OCI-LY3 (cell line): Measurements from ENCODE around the gene NUDT21.
A peak's percentile ranks its signal among the peaks of the same experiment; 100 is the strongest.
"Not testable (repeated sequence)": the region's sequence is repeated elsewhere in the genome, so short reads cannot be mapped to it uniquely, and the experiment has no call there.

Source experiments
- H2AFZ ChIP-seq: fragments of 200-600, 300-600 bp; shearing (Covaris generic); 2 replicates; pipeline ENCODE4 v1.6.0; 2014; ENCODE audit warnings: antibody characterized with exemption, low read depth, low read length
- H3K27ac ChIP-seq: fragments of 200-600, 300-600 bp; sonication (generic); 2 replicates; pipeline ENCODE4 v1.5.1; 2014; ENCODE audit warnings: mild to moderate bottlenecking, low read length, moderate library complexity, mixed read lengths
- H3K27me3 ChIP-seq: fragments of 200-600, 300-600 bp; sonication (generic); 2 replicates; pipeline ENCODE4 v1.6.1; 2014; ENCODE audit warnings: low read depth, low read length, mixed read lengths
- H3K36me3 ChIP-seq: fragments of 200-600, 300-600 bp; sonication (generic); replicated peaks from 2 replicates; pipeline ENCODE3; 2014; ENCODE audit warnings: low read depth, low read length, mixed read lengths
- H3K4me1 ChIP-seq: fragments of 300-600, 200-600 bp; sonication (generic); 2 replicates; pipeline ENCODE4 v1.6.1; 2014; ENCODE audit warnings: low read length, mixed read lengths
- H3K4me2 ChIP-seq: fragments of 200-600, 300-600 bp; sonication (generic); 2 replicates; pipeline ENCODE4 v1.6.1; 2014; ENCODE audit warnings: low read length, mixed read lengths
- H3K4me3 ChIP-seq: fragments of 300-600, 200-600 bp; sonication (generic); 2 replicates; pipeline ENCODE4 v1.5.1; 2014; ENCODE audit warnings: antibody characterized with exemption, mild to moderate bottlenecking, low read length, moderate library complexity
- H3K79me2 ChIP-seq: fragments of 300-600, 200-600 bp; shearing (Covaris generic); 2 replicates; pipeline ENCODE4 v1.6.1; 2014; ENCODE audit warnings: mild to moderate bottlenecking, low read length, mixed read lengths
- H3K9ac ChIP-seq: fragments of 300-600, 200-600 bp; shearing (Covaris generic); 2 replicates; pipeline ENCODE4 v1.6.0; 2014; ENCODE audit warnings: mild to moderate bottlenecking, low read length, moderate library complexity
- H3K9me3 ChIP-seq: fragments of 200-600, 300-600 bp; shearing (Covaris generic); 2 replicates; pipeline ENCODE4 v1.6.1; 2014; ENCODE audit warnings: low read length, mixed read lengths; ENCODE audit not compliant: insufficient read depth
- H4K20me1 ChIP-seq: fragments of 200-600, 300-600 bp; sonication (generic); 2 replicates; pipeline ENCODE4 v1.6.1; 2016; ENCODE audit warnings: low read length, mixed read lengths; ENCODE audit not compliant: insufficient read depth
- EZH2phosphoT487 ChIP-seq: fragments of 200-600 bp; shearing (Covaris generic); IDR thresholded peaks from 2 replicates; pipeline ENCODE4 v1.6.1; 2018; ENCODE audit warnings: antibody characterized with exemption, mixed run types, low read depth
- TF ChIP-seq, protein P1 (sequence below): fragments of 200-600, 300-600 bp; sonication (generic); IDR thresholded peaks from 2 replicates; pipeline ENCODE4 v1.5.1; 2014; ENCODE audit warnings: antibody characterized with exemption, low read length, low read depth

NUDT21 gene

DNA sequence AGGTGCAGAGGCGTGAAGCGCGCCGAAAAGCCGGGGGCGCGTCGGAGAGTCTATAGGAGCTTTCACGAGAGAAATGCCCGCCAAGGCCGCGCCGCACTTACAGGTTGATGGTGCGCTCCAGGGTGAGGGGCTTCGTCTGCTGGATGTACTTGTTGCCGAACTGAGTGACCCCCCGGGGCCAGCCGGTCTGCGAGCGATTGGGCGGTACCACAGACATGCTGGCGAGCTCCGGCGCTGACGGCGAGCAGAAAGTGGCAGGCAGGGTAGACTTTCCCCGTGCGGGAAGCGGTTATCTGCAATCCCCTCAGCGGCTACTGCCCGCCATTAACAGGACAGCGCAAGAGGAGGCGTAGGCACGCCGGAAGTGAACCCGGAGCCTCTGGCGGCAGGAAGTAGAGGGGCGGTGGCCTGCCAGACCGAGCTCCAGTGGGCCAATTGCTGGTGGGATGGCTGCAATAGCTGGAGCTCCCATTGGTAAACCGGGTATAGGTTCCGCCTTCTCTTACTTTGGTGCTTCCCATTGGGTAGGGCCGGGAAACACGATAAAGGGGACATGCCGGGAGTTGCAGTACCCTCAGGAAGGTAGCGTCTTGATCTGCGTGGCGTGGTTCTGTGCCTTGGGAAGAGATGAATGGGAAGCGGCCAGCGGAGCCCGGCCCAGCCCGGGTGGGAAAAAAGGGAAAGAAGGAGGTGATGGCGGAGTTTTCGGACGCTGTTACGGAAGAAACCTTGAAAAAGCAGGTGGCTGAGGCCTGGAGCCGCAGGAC, at the start of gene NUDT21, which contains the start of gene OGFOD1:
NUDT21 (minus strand) TSS at position 347 of the 767 bp plus-strand sequence; CDS start at position 217, 130 bp downstream.
OGFOD1 (plus strand) TSS at position 569 of the 767 bp plus-strand sequence; CDS start at position 628, 59 bp downstream.
- Histone ChIP-seq H3K4me1 (peaks cover 41% of the 10 kb centered on the region), H3K79me2 (peaks cover 76% of the 10 kb centered on the region), H3K27ac (peak within 1 kb of the TSS; percentile 69), H3K27me3 (no peaks in the 10 kb centered on the region), H3K9ac (peak within 1 kb of the TSS; percentile 86), H3K4me2 (peak within 1 kb of the TSS; percentile 91), H3K9me3 (no peaks in the 10 kb centered on the region), H2AFZ (peak within 1 kb of the TSS; percentile 63), H3K4me3 (peak within 1 kb of the TSS; percentile 95), H3K36me3 (peaks cover 33% of the 10 kb centered on the region), H4K20me1 (peaks cover 37% of the 10 kb centered on the region)
- TF ChIP-seq, protein P1, sequence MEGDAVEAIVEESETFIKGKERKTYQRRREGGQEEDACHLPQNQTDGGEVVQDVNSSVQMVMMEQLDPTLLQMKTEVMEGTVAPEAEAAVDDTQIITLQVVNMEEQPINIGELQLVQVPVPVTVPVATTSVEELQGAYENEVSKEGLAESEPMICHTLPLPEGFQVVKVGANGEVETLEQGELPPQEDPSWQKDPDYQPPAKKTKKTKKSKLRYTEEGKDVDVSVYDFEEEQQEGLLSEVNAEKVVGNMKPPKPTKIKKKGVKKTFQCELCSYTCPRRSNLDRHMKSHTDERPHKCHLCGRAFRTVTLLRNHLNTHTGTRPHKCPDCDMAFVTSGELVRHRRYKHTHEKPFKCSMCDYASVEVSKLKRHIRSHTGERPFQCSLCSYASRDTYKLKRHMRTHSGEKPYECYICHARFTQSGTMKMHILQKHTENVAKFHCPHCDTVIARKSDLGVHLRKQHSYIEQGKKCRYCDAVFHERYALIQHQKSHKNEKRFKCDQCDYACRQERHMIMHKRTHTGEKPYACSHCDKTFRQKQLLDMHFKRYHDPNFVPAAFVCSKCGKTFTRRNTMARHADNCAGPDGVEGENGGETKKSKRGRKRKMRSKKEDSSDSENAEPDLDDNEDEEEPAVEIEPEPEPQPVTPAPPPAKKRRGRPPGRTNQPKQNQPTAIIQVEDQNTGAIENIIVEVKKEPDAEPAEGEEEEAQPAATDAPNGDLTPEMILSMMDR: no peak
- no peak for TF ChIP-seq EZH2phosphoT487

DNA sequence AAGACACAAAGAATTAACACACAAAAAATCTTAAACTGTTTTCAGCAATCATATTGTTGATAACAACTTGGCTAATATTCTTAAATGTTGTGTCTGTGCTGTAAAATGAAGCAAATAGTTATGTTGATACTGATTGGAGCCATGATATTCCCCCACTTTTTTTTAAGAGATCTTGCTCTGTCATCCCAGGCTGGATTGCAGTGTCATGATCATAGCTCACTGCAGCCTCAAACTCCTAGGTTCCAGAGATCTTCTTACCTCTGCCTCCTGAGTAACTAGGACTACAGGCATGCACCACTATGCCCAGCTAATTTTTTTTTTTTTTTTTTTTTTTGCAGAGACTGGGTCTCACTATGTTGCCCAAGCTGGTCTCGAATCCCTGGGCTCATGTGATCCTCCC, 42.7 kb upstream of the NUDT21 start:
- H3K27ac ChIP-seq: no peak overlapping the region
- no peak overlapping the region for H2AFZ ChIP-seq
- no peaks in the 10 kb centered on the region for H3K79me2 ChIP-seq
- no peaks in the 10 kb centered on the region for H3K9me3 ChIP-seq
- TF ChIP-seq EZH2phosphoT487: no peak
- TF ChIP-seq, protein P1: no peak
- 0 out of 2 replicates have a peak, but pooled peaks cover 2% of the 10 kb centered on the region for H3K4me1 ChIP-seq
- no peak overlapping the region for H3K4me2 ChIP-seq
- no peak overlapping the region for H3K4me3 ChIP-seq
- H3K9ac ChIP-seq: no peak overlapping the region
- H4K20me1 ChIP-seq: no peaks in the 10 kb centered on the region
- H3K27me3 ChIP-seq: no peaks in the 10 kb centered on the region
- H3K36me3 ChIP-seq: peaks cover 10% of the 10 kb centered on the region

DNA sequence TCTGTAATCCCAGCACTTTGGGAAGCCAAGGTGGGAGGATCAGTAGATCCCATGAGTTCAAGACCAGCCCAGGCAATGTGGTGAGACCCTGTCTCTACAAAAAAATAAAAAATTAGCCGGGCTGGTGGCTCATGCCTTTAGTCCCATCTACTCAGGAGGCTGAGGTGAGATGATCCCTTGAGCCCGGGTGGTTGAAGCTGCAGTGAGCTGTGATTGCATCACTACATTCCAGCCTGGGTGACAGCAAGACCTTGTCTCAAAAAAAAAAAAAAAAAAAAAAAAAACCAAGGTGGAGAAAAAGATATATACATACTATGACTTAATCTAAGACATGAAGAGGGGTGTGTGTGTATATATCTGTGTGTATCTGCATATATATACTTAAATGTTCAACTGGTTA, 42.0 kb upstream of the NUDT21 start:
- no peak for TF ChIP-seq EZH2phosphoT487
- TF ChIP-seq, protein P1: no peak
- peaks cover 7% of the 10 kb centered on the region for H3K36me3 ChIP-seq

DNA sequence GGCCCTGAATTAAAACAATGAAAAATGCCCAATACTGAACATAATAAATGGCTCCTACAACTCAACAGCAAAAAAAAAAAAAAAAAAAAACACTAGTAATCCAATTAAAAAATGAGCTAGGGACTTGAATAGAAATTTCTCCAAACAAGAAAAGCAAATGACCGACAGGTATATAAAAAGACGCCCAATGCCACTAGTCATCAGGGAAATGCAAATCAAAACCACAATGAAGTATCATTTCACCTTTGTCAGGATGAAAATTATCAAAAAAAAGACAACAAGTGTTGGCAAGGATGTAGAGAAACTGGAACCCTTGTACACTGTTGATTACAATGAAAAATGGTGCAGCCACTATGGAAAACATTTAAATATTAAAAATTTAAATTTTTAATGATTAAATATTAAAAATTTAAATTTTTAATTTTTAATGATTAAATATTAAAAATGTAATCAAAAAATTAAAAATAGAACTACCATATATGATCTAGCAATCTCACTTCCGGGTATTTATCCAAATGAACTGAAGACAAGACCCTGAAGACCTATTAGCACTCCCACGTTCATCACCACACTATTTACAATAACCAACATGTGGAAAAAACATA, 40.6 kb upstream of the NUDT21 start:
- Histone ChIP-seq H3K36me3 (no peaks in the 10 kb centered on the region), H3K79me2 (no peaks in the 10 kb centered on the region), H3K4me3 (no peak overlapping the region), H3K27me3 (no peaks in the 10 kb centered on the region), H3K27ac (no peak overlapping the region), H2AFZ (no peak overlapping the region), H3K4me1 (0 out of 2 replicates have a peak, but pooled peaks cover 2% of the 10 kb centered on the region), H3K9me3 (no peaks in the 10 kb centered on the region), H3K4me2 (no peak overlapping the region), H4K20me1 (no peaks in the 10 kb centered on the region), H3K9ac (no peak overlapping the region)
- TF ChIP-seq, protein P1: no peak
- TF ChIP-seq EZH2phosphoT487: no peak

More for the DNA sequence above, 42.0 kb upstream of the NUDT21 start:
- Histone ChIP-seq H3K27me3 (no peaks in the 10 kb centered on the region), H3K4me2 (no peak overlapping the region), H2AFZ (no peak overlapping the region), H3K79me2 (no peaks in the 10 kb centered on the region), H3K4me3 (no peak overlapping the region), H3K4me1 (0 out of 2 replicates have a peak, but pooled peaks cover 2% of the 10 kb centered on the region), H4K20me1 (no peaks in the 10 kb centered on the region), H3K27ac (no peak overlapping the region), H3K9ac (no peak overlapping the region), H3K9me3 (no peaks in the 10 kb centered on the region)

DNA sequence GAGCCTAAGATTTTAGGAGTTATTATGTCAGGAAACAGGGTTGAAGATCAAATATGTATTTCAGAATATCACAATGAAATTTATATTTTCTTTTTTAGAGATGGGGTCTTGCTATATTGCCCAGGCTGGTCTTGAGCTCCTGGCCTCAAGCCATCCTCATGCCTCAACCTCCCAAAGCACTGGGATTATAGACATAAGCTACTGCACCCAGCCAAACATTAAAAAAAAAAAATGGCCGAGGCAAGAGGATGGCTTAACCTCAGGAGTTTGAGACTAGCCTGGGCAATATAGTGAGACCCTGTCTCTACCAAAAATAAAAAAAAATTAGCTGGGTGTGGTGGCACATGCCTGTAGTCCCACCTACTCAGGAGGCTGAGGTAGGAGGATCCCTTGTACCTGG, 37.7 kb upstream of the NUDT21 start:
- not testable (repeated sequence) for H3K36me3 ChIP-seq, H4K20me1 ChIP-seq

More for the DNA sequence above, 37.7 kb upstream of the NUDT21 start:
- not testable (repeated sequence) for H2AFZ ChIP-seq, H3K27ac ChIP-seq, H3K79me2 ChIP-seq, H3K9me3 ChIP-seq, H3K9ac ChIP-seq, H3K4me3 ChIP-seq, H3K4me1 ChIP-seq, H3K4me2 ChIP-seq, H3K27me3 ChIP-seq
